Measurements from ENCODE around the gene SLC9A5. TPM values are rescaled to one million over a fixed set of nuclear protein-coding genes. Genes with fewer than 3 reads are reported as not detected.

Gene SLC9A5
- total and polyA plus RNA-seq, 9 of the 15 experiments (the other 6 are each of a cell fraction or from before 2014, with no cell fraction given): 0.06 to 3.1 (median 1.2) TPM

GRCh38 chr16:67311607-67312488 is 63.1 kb downstream of the SLC9A5 start (continued):
- TF ChIP-seq PKNOX1 (IDR thresholded peaks at IDR 0.05) (0 out of 2 replicates have a peak, but pooled peaks have one; percentile 17), SMARCB1 (IDR thresholded peaks at IDR 0.05; ENCODE audit: insufficient read length, low read depth) (no peak), ZBTB11 (CRISPR knock-in tag; IDR thresholded peaks at IDR 0.05) (0 out of 6 replicates have a peak, but pooled peaks of 1 of the 3 experiments have one; percentile 29), SMARCA4 (IDR thresholded peaks at IDR 0.05) (peak; percentile 56; the same call in 1 of the 2 replicates), CREM (IDR thresholded peaks at IDR 0.05; ENCODE audit: low read depth) (peak; percentile 83), NFIC (IDR thresholded peaks at IDR 0.05) (0 out of 2 replicates have a peak, but pooled peaks have one; percentile 29), FOXK2 (conservative IDR thresholded peaks at IDR 0.05 in 1 of 2, IDR thresholded peaks at IDR 0.05 in 1 of 2; ENCODE audit: low read depth in 2 of 2) (peak in 1 of 2 experiments; percentile 42; a peak in 1 of 4 replicates), ZNF592 (IDR thresholded peaks at IDR 0.05) (0 out of 2 replicates have a peak, but pooled peaks have one; percentile 33), THRB (CRISPR knock-in tag; conservative IDR thresholded peaks at IDR 0.05) (0 out of 2 replicates have a peak, but pooled peaks have one; percentile 45), NRF1 (conservative IDR thresholded peaks at IDR 0.05 in 1 of 2, IDR thresholded peaks at IDR 0.05 in 1 of 2) (0 out of 4 replicates have a peak, but pooled peaks of 1 of the 2 experiments have one; percentile 31), MAFF (IDR thresholded peaks at IDR 0.05; ENCODE audit: low read length) (no peak)

Measured in K562 (cell line).